NCI-H345 (cell line): ENCODE results near the gene OAF.
"Not testable (repeated sequence)": the region's sequence is repeated elsewhere in the genome, so short reads cannot be mapped to it uniquely, and the experiment has no call there.

Experiments
- DNase-seq: peaks from one replicate; lab custom pipeline; 2025; lab: John Stamatoyannopoulos, UW

OAF gene

GRCh38 chr11:120244476-120245365 lies 33.9 kb downstream of the OAF start:
- DNase-seq, result no peak

GRCh38 chr11:120245434-120245833 lies 34.6 kb downstream of the OAF start:
- DNase-seq, result no peak

GRCh38 chr11:120248551-120249278 lies 37.9 kb downstream of the OAF start:
- DNase-seq, result no peak

GRCh38 chr11:120249279-120250262 lies 38.7 kb downstream of the OAF start:
- no peak for DNase-seq

- not testable (repeated sequence) for DNase-seq
Observed at GRCh38 chr11:120253377-120253776, 42.5 kb downstream of the OAF start.

GRCh38 chr11:120254788-120255518 lies 44.1 kb downstream of the OAF start:
- peak; percentile 54 for DNase-seq

- DNase-seq, result peak; percentile 18
Observed at GRCh38 chr11:120255519-120255866, 44.7 kb downstream of the OAF start.

- peak; percentile 19 for DNase-seq
Observed at GRCh38 chr11:120256178-120256577, 45.3 kb downstream of the OAF start.

- DNase-seq, result no peak
Observed at GRCh38 chr11:120256779-120257178, 45.9 kb downstream of the OAF start.

- DNase-seq, result no peak
Observed at GRCh38 chr11:120257346-120257745, 46.5 kb downstream of the OAF start.

GRCh38 chr11:120258661-120259060 lies 47.8 kb downstream of the OAF start:
- no peak for DNase-seq

GRCh38 chr11:120259241-120259640 lies 48.4 kb downstream of the OAF start:
- DNase-seq, result no peak

GRCh38 chr11:120259988-120260565 lies 49.2 kb downstream of the OAF start:
- no peak for DNase-seq

GRCh38 chr11:120260616-120261015 lies 49.8 kb downstream of the OAF start:
- DNase-seq, result no peak

GRCh38 chr11:120261321-120261720 lies 50.5 kb downstream of the OAF start:
- no peak for DNase-seq

- no peak for DNase-seq
Observed at GRCh38 chr11:120261931-120262330, 51.1 kb downstream of the OAF start.

GRCh38 chr11:120267319-120267718 lies 56.5 kb downstream of the OAF start:
- DNase-seq, result no peak

- DNase-seq, result no peak
Observed at GRCh38 chr11:120268686-120269085, 57.9 kb downstream of the OAF start.

- no peak for DNase-seq
Observed at GRCh38 chr11:120270386-120270785, 59.6 kb downstream of the OAF start.

- DNase-seq, result no peak
Observed at GRCh38 chr11:120271672-120272071, 60.8 kb downstream of the OAF start.

GRCh38 chr11:120272303-120272702 lies 61.5 kb downstream of the OAF start:
- no peak for DNase-seq
